Loucy (cell line): ENCODE data around the gene BCKDHB.

Experiments used
- H2AFZ ChIP-seq: fragments of 200-600 bp; sonication (generic); 2 replicates; pipeline ENCODE4 v1.6.0; 2016; ENCODE audit warnings: antibody characterized with exemption, mild to moderate bottlenecking, low read length, moderate library complexity
- H3F3A ChIP-seq: fragments of 200-600 bp; 2 replicates; pipeline ENCODE4 v1.6.0; 2016; ENCODE audit warnings: antibody characterized with exemption, low read depth, mild to moderate bottlenecking
- H3K27me3 ChIP-seq: fragments of 200-600 bp; sonication (generic); 2 replicates; pipeline ENCODE4 v1.6.1; 2014; ENCODE audit warnings: low read length, mild to moderate bottlenecking; ENCODE audit not compliant: insufficient read depth, poor library complexity, severe bottlenecking
- H3K36me3 ChIP-seq: fragments of 200-600 bp; sonication (generic); 2 replicates; pipeline ENCODE4 v1.6.1; 2016; ENCODE audit warnings: low read length; ENCODE audit not compliant: insufficient read depth
- H3K4me1 ChIP-seq: fragments of 200-600 bp; sonication (generic); 2 replicates; pipeline ENCODE4 v1.5.1; 2014; ENCODE audit warnings: low read length, mild to moderate bottlenecking; ENCODE audit not compliant: insufficient read depth, poor library complexity, severe bottlenecking
- H3K4me2 ChIP-seq: fragments of 200-600 bp; sonication (generic); 2 replicates; pipeline ENCODE4 v1.6.0; 2014; ENCODE audit warnings: antibody characterized with exemption, low read length, low read depth, mild to moderate bottlenecking; ENCODE audit not compliant: poor library complexity, severe bottlenecking
- H3K4me3 ChIP-seq: fragments of 200-600 bp; sonication (generic); 2 replicates; pipeline ENCODE4 v1.5.1; 2014; ENCODE audit warnings: low read length, mild to moderate bottlenecking, mixed read lengths; ENCODE audit not compliant: poor library complexity, severe bottlenecking
- H3K79me2 ChIP-seq: fragments of 200-600 bp; sonication (generic); 2 replicates; pipeline ENCODE4 v1.6.1; 2014; ENCODE audit warnings: low read length; ENCODE audit not compliant: insufficient read depth
- H3K9ac ChIP-seq: fragments of 200-600 bp; sonication (generic); 2 replicates; pipeline ENCODE4 v1.6.0; 2014; ENCODE audit warnings: mild to moderate bottlenecking, low read depth, low read length, moderate library complexity; ENCODE audit not compliant: poor library complexity, severe bottlenecking
- H3K9me2 ChIP-seq: fragments of 200-600 bp; sonication (generic); replicated peaks from 2 replicates; pipeline ENCODE4 v1.6.1; 2016; ENCODE audit warnings: low read depth, low read length, mixed read lengths
- H3K9me3 ChIP-seq: fragments of 200-600 bp; sonication (generic); 2 replicates; pipeline ENCODE4 v1.6.1; 2014; ENCODE audit warnings: mild to moderate bottlenecking, antibody characterized with exemption, low read length, low read depth; ENCODE audit not compliant: insufficient read depth
- H4K20me1 ChIP-seq: fragments of 200-600 bp; sonication (generic); 2 replicates; pipeline ENCODE4 v1.6.0; 2014; ENCODE audit warnings: antibody characterized with exemption, low read length, mild to moderate bottlenecking; ENCODE audit not compliant: insufficient read depth, poor library complexity, severe bottlenecking
- CTCF ChIP-seq: fragments of 200-600 bp; sonication (generic); conservative IDR thresholded peaks from 2 replicates; pipeline ENCODE4 v1.5.1; 2014; ENCODE audit warnings: mild to moderate bottlenecking, antibody characterized with exemption, low read length
- EZH2phosphoT487 ChIP-seq: fragments of 200-600 bp; IDR thresholded peaks from 2 replicates; pipeline ENCODE4 v1.6.1; 2018; ENCODE audit warnings: antibody characterized with exemption, mild to moderate bottlenecking, moderate library complexity, borderline replicate concordance

Gene BCKDHB

GRCh38 chr6:80161434-80161833, 55.0 kb downstream of the BCKDHB start:
- Histone ChIP-seq H3F3A (no peaks in the 10 kb centered on the region), H2AFZ (no peak overlapping the region), H3K4me1 (no peaks in the 10 kb centered on the region), H3K4me3 (no peak overlapping the region), H4K20me1 (no peaks in the 10 kb centered on the region), H3K9ac (no peak overlapping the region), H3K9me2 (no peaks in the 10 kb centered on the region), H3K27me3 (no peaks in the 10 kb centered on the region), H3K79me2 (no peaks in the 10 kb centered on the region), H3K4me2 (no peak overlapping the region), H3K9me3 (no peaks in the 10 kb centered on the region), H3K36me3 (no peaks in the 10 kb centered on the region)
- TF ChIP-seq CTCF: no peak
- no peak for TF ChIP-seq EZH2phosphoT487

GRCh38 chr6:80163754-80164187, 57.3 kb downstream of the BCKDHB start:
- Histone ChIP-seq H3F3A (no peaks in the 10 kb centered on the region), H3K36me3 (peaks cover 2% of the 10 kb centered on the region; the same call in 1 of the 2 replicates), H3K79me2 (no peaks in the 10 kb centered on the region), H4K20me1 (no peaks in the 10 kb centered on the region), H3K4me1 (no peaks in the 10 kb centered on the region), H2AFZ (no peak overlapping the region), H3K4me3 (no peak overlapping the region), H3K27me3 (no peaks in the 10 kb centered on the region), H3K9me2 (no peaks in the 10 kb centered on the region), H3K4me2 (no peak overlapping the region), H3K9ac (no peak overlapping the region), H3K9me3 (no peaks in the 10 kb centered on the region)
- TF ChIP-seq CTCF: no peak
- no peak for TF ChIP-seq EZH2phosphoT487

DNA sequence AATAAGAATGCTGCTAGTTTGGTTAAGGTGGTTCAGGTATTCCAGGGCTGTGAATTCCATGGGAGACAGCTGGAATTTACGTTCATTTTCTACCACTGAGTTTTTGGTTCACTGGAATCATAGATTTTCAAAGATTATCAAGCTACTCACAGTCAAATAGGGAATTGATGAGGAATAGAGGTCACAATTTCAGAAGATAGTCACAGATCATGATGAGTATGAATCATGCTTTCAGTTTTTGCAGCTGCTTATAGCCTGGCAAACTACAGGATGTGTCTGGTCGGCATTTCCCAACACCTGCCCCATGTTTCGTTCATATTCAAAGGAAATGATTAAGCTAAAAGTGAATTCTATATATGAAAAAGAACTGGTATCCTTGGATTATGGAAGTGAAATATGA, 58.7 kb downstream of the BCKDHB start:
- no peak overlapping the region for H2AFZ ChIP-seq
- H3K4me1 ChIP-seq: no peaks in the 10 kb centered on the region
- H3K9ac ChIP-seq: no peak overlapping the region
- H3F3A ChIP-seq: no peaks in the 10 kb centered on the region
- no peak overlapping the region for H3K4me2 ChIP-seq
- no peaks in the 10 kb centered on the region for H3K79me2 ChIP-seq
- TF ChIP-seq EZH2phosphoT487: no peak
- no peak overlapping the region for H3K4me3 ChIP-seq
- H3K27me3 ChIP-seq: no peaks in the 10 kb centered on the region
- H3K9me2 ChIP-seq: no peaks in the 10 kb centered on the region
- peaks cover 5% of the 10 kb centered on the region; the same call in 1 of the 2 replicates for H3K36me3 ChIP-seq
- H3K9me3 ChIP-seq: no peaks in the 10 kb centered on the region
- H4K20me1 ChIP-seq: no peaks in the 10 kb centered on the region

- TF ChIP-seq CTCF (no peak), EZH2phosphoT487 (no peak)
- Histone ChIP-seq H3K36me3 (peaks cover 8% of the 10 kb centered on the region; the same call in 1 of the 2 replicates), H3F3A (no peaks in the 10 kb centered on the region), H3K27me3 (no peaks in the 10 kb centered on the region), H3K9me3 (no peaks in the 10 kb centered on the region), H3K4me3 (no peak overlapping the region), H3K79me2 (no peaks in the 10 kb centered on the region), H3K9ac (no peak overlapping the region), H4K20me1 (no peaks in the 10 kb centered on the region), H3K9me2 (no peaks in the 10 kb centered on the region), H2AFZ (no peak overlapping the region), H3K4me2 (no peak overlapping the region), H3K4me1 (no peaks in the 10 kb centered on the region)
Measured at GRCh38 chr6:80165819-80166218, 59.3 kb downstream of the BCKDHB start.
